GM12892 (cell line): ENCODE results near the gene TEX28.

Experiments
- POLR2A ChIP-seq: IDR thresholded peaks from 2 replicates; pipeline ENCODE4 v1.6.1; 2011; ENCODE audit warnings: low read depth, low read length, control low read depth
- POLR2AphosphoS5 ChIP-seq: IDR thresholded peaks from 2 replicates; pipeline ENCODE4 v1.6.1; 2011; ENCODE audit warnings: low read depth, low read length, control low read depth

GRCh38 chrX:154325541-154325940, 30.6 kb upstream of the TEX28 start:
- TF ChIP-seq POLR2AphosphoS5, result no peak
- no peak for TF ChIP-seq POLR2A
